Activated naive CD8-positive, alpha-beta T cell treated with anti-CD3 and anti-CD28 coated beads, Interleukin-2, amount 50 U/mL, for 24 hours (primary cell): Measurements from ENCODE around the gene HBA2.
"Not testable (repeated sequence)": the region's sequence is repeated elsewhere in the genome, so short reads cannot be mapped to it uniquely, and the experiment has no call there.

ENCODE experiments used
- ATAC-seq: fragments of 150-1000 bp; cut with Tn5 transposase; one replicate; pipeline ENCODE4 v1.10.0; 2021
- DNase-seq: peaks from one replicate; pipeline ENCODE4 v3.0.0; 2021
- H3K27ac Mint-ChIP-seq: one replicate; pipeline ENCODE4 v1.8.0; 2021; ENCODE audit warnings: mild to moderate bottlenecking, mixed read lengths
- H3K27me3 Mint-ChIP-seq: one replicate; pipeline ENCODE4 v1.8.0; 2021; ENCODE audit warnings: mixed read lengths
- H3K36me3 Mint-ChIP-seq: one replicate; pipeline ENCODE4 v1.8.0; 2021; ENCODE audit warnings: low read depth, mixed read lengths
- H3K4me1 Mint-ChIP-seq: one replicate; pipeline ENCODE4 v1.8.0; 2021; ENCODE audit warnings: mixed read lengths
- H3K4me3 Mint-ChIP-seq: one replicate; pipeline ENCODE4 v1.8.0; 2021; ENCODE audit warnings: mild to moderate bottlenecking, moderate library complexity, mixed read lengths
- H3K9me3 Mint-ChIP-seq: one replicate; pipeline ENCODE4 v1.8.0; 2021; ENCODE audit warnings: mixed read lengths

Gene HBA2

DNA sequence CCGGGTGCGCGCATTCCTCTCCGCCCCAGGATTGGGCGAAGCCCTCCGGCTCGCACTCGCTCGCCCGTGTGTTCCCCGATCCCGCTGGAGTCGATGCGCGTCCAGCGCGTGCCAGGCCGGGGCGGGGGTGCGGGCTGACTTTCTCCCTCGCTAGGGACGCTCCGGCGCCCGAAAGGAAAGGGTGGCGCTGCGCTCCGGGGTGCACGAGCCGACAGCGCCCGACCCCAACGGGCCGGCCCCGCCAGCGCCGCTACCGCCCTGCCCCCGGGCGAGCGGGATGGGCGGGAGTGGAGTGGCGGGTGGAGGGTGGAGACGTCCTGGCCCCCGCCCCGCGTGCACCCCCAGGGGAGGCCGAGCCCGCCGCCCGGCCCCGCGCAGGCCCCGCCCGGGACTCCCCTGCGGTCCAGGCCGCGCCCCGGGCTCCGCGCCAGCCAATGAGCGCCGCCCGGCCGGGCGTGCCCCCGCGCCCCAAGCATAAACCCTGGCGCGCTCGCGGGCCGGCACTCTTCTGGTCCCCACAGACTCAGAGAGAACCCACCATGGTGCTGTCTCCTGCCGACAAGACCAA, at the start of gene HBA2:
HBA2 (plus strand) TSS at position 503 of the 568 bp plus-strand sequence; CDS start at position 540, 37 bp downstream.
- H3K27me3 Mint-ChIP-seq = peaks cover 62% of the 10 kb centered on the region
- DNase-seq, H3K36me3 Mint-ChIP-seq, H3K4me3 Mint-ChIP-seq, H3K27ac Mint-ChIP-seq, H3K9me3 Mint-ChIP-seq: not testable (repeated sequence)
- H3K4me1 Mint-ChIP-seq = peaks cover 13% of the 10 kb centered on the region
- peak; percentile 24 for ATAC-seq

DNA sequence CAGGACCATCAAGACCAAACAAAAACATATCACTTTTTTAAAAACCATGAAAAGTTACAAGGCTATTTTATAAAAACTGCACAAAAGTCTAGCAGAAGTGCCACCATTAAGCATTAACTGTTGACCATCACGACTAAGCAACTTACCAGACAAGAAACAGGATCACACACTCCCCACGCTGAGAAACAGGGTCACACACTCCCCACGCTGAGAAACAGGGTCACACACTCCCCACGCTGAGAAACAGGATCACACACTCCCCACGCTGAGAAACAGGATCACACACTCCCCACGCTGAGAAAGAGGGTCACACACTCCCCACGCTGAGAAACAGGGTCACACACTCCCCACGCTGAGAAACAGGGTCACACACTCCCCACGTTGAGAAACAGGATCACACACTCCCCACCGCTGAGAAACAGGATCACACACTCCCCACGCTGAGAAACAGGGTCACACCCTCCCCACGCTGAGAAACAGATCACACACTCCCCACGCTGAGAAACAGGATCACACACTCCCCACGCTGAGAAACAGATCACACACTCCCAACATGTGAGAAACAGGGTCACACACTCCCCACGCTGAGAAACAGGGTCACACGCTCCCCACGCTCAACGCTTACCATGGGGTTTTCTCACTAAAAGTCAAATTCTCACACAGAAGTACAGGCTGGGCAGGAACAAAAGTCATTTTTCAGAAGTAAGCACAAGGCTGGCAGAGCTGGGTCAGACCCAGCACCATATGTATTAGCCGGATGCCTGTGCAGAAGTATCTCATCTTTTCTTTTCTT, 48.9 kb upstream of the HBA2 start:
- H3K9me3 Mint-ChIP-seq, H3K27ac Mint-ChIP-seq, DNase-seq, ATAC-seq, H3K27me3 Mint-ChIP-seq, H3K4me3 Mint-ChIP-seq, H3K4me1 Mint-ChIP-seq, H3K36me3 Mint-ChIP-seq: not testable (repeated sequence)

DNA sequence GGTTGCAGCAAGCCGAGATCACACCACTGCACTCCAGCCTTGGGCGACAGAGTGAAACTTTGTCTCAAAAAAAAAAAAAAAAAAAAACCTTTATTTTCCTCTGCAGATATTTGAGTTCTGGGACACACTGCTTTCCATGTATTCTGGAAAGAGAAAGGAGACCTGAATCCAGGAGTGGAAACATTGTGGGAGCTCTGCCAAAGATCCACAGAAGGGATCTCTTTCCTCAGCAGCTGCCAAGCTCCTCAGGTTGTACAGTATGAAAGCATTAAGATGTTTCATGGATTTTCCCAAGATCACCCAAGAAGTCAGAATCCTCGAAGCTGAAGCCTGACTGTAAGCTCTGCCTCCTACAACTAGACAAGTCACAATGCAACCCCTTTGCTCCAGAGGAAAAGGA, 47.7 kb upstream of the HBA2 start:
- peaks cover 6% of the 10 kb centered on the region for H3K36me3 Mint-ChIP-seq
- no peak overlapping the region for H3K27ac Mint-ChIP-seq
- H3K9me3 Mint-ChIP-seq = no peaks in the 10 kb centered on the region
- H3K4me1 Mint-ChIP-seq = peaks cover 14% of the 10 kb centered on the region
- no peak for DNase-seq
- H3K27me3 Mint-ChIP-seq = no peaks in the 10 kb centered on the region
- no peak for ATAC-seq
- H3K4me3 Mint-ChIP-seq = no peak overlapping the region

DNA sequence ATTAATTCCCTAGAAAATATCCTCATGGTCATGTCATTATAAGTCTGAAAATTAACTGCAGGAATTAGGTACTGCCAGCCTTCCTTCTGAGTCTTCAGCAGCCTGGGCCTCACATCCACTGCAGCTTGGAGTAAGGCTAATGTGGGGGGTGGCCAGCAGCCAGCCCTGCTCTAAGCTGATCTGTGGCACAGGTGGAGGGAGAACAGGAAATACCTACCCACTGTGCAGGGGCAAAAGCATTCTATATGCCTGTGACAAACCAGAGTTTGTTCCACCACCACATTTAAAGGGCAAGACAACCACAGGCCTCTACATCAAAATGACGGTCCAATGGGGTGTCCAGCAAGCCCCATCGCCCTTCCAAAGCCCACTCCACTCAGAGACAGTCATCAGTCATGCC, 43.6 kb upstream of the HBA2 start:
- Mint-ChIP-seq H3K36me3 (peaks cover 5% of the 10 kb centered on the region), H3K4me1 (peaks cover 19% of the 10 kb centered on the region), H3K27ac (no peak overlapping the region), H3K4me3 (no peak overlapping the region), H3K27me3 (no peaks in the 10 kb centered on the region), H3K9me3 (no peaks in the 10 kb centered on the region)
- DNase-seq = no peak
- peak; percentile 84 for ATAC-seq

DNA sequence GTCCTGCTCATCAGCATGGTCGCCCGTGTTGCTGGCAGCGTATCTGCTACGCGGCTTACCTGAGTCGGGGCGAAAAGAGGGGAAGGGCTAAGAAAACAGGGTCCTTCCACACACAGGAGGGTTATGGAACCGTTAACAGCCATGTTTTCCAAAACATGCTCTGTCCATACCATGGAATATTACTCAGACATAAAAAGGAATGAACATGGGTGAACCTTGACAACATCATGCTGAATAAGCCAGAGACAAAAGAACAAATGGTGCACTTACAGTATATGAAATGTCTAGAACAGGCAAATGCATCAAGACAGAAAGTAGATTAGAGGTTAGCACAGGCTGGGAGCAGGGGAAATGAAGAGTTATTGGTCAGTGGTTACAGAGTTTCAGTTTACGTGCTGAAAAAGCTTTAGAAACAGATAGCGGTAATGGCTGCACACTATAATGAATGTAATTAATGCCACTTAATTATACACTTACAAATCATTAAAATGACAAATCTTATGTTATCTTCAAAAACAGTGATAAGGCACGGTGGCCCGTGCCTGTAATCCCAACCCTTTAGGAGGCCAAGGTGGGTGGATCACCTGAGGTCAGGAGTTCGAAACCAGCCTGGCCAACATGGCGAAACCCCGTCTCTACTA, 42.0 kb upstream of the HBA2 start:
- Mint-ChIP-seq H3K9me3 (no peaks in the 10 kb centered on the region), H3K4me3 (no peak overlapping the region), H3K4me1 (peaks cover 28% of the 10 kb centered on the region), H3K27me3 (no peaks in the 10 kb centered on the region), H3K27ac (no peak overlapping the region), H3K36me3 (peaks cover 5% of the 10 kb centered on the region)
- ATAC-seq (no peak), DNase-seq (no peak)

DNA sequence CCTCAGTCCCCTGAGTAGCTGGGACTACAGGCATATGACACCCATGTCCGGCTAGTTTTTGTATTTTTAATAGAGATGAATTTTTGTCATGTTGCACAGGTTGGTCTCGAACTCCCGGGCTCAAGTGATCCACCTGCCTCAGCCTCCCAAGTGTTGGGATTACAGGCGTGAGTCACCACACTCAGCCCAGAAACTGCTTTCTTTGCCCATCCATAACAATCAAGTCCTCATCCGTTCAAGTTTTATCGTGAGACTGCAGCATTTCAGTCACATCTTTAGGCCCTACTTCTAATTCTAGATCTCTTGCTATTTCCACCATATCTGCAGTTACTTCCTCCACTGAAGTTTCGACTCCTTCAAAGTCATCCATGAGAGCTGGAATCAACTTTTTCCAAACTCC, 40.6 kb upstream of the HBA2 start:
- Mint-ChIP-seq H3K9me3 (no peaks in the 10 kb centered on the region), H3K36me3 (peaks cover 9% of the 10 kb centered on the region), H3K27ac (no peak overlapping the region), H3K27me3 (no peaks in the 10 kb centered on the region), H3K4me3 (no peak overlapping the region), H3K4me1 (peaks cover 35% of the 10 kb centered on the region)
- DNase-seq = no peak
- no peak for ATAC-seq

DNA sequence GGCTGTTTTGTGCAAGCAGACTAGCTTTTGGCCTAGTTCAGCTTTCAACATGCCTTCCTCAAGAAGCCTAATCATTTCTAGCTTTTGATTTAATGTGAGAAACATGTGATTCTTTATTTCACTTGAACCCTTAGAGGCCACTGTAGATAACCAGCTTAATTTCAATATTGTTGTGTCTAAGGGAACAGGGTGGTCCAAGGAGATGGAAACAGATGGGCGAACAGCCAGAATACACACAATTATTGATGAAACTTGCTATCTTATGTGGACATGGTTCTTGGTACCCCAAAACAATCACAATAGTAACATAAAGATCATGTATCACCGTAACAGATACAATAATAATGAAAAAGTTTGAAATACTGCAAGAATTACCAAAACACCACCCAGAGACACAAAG, 39.0 kb upstream of the HBA2 start:
- H3K4me3 Mint-ChIP-seq = no peak overlapping the region
- no peak overlapping the region for H3K27ac Mint-ChIP-seq
- no peaks in the 10 kb centered on the region for H3K27me3 Mint-ChIP-seq
- ATAC-seq (no peak), DNase-seq (no peak)
- H3K4me1 Mint-ChIP-seq = peaks cover 39% of the 10 kb centered on the region
- peaks cover 11% of the 10 kb centered on the region for H3K36me3 Mint-ChIP-seq
- H3K9me3 Mint-ChIP-seq = no peaks in the 10 kb centered on the region

DNA sequence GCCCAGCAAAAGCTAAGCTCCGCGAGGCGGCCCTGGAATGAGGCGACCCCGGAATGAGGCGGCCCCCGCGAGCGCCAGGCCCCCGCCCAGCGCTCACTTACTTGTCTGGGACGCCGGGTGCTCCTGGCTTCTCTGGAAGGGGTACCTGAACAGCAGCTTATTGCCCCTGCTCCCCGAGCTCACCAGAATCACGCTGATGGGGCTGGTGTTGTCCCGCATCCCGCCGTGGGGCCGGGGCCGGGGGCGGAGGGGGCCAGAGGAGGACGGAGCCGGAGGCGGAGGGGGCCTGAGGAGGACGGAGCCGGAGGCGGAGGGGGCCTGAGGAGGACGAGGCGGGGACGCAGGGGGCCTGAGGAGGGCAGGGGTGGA, 34.6 kb upstream of the HBA2 start:
- Mint-ChIP-seq H3K9me3 (no peaks in the 10 kb centered on the region), H3K27ac (peak overlapping the region; percentile 73), H3K4me3 (peak overlapping the region; percentile 86), H3K36me3 (peaks cover 11% of the 10 kb centered on the region), H3K4me1 (peaks cover 24% of the 10 kb centered on the region), H3K27me3 (no peaks in the 10 kb centered on the region)
- ATAC-seq (no peak), DNase-seq (peak; percentile 26)

DNA sequence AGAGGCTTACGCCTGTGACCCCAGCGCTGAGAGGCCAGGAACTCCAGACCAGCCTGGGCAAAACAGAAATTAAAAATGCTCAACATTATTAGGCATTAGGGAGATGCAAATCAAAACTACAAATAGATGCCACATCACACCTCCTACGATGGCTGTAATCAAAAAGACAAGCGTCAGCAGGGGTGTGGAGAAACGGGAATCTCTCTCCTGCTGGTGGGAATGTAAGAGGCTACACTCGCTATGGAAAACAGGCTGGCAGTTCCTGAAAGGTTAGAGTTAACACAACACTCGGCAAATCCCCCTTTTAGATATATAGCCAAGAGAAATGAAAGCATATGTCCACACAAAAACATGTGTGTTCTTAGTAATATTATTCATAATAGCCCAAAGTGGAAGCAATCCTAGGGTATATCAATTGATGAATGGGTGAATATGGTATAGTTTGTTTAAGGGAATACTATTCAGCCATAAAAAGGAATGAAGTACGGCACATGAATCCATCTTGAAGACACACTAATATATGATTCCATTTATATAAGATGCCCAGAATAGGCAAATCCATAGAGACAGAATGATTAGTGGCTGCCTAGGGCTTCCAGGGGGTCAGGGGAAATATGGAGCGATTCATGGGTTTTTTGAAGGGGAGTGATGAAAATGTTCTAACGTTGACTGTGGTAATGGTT, 32.4 kb upstream of the HBA2 start:
- Mint-ChIP-seq H3K27ac (no peak overlapping the region), H3K27me3 (peaks cover 10% of the 10 kb centered on the region)

DNA sequence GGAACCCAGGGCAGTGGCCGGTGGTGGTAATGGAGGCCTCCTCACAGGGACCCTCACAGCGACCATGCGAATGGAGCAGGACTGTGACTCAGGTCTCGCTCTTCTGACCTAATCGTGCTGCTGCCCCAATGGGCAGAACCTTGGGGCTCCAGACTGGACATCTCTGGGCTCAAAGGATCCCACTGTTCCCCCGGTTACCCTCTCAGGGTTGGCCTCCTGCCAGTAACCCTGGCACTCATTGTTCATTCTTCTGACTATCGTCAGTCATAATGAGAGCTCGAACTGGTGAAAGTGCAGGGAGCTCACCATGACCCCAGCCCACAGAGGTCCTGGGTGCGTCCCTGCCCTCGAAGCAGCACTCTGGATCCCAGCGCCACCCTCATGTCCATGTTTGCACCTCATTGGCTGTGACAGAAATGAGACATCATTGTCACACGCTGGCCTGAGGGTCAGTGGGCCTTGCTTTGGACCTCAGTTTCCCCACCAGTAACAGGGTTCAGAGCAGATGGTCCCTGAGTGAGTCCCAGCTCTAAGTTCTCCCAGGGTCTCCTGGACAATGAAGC, 30.2 kb upstream of the HBA2 start:
- no peak for ATAC-seq
- peaks cover 4% of the 10 kb centered on the region for H3K4me1 Mint-ChIP-seq

More for the DNA sequence above, 32.4 kb upstream of the HBA2 start:
- ATAC-seq (no peak), DNase-seq (no peak)
- peak overlapping the region; percentile 50 for H3K4me3 Mint-ChIP-seq
- H3K9me3 Mint-ChIP-seq = no peaks in the 10 kb centered on the region
- H3K4me1 Mint-ChIP-seq = peaks cover 15% of the 10 kb centered on the region
- H3K36me3 Mint-ChIP-seq = peaks cover 5% of the 10 kb centered on the region

DNA sequence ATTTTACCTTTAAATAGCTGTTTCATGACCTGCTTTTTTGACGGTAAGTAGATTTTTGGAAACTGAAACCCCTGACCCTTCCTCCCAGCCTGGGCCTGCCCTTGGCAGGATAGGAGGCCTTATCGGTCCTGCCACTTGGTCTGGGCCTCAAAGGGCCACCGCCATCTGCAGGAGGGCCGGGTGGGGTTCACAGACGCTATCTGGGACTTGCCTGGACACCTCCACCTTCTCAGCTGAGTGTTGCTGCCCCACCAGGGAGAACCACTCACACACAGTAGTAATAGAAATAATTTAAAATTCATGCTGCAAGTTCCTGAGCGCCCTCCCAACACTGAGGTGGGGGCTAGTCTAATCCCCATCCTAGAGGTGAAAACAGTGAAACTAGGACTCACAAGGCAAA, 29.6 kb upstream of the HBA2 start:
- no peaks in the 10 kb centered on the region for H3K36me3 Mint-ChIP-seq
- no peak for ATAC-seq
- peaks cover 10% of the 10 kb centered on the region for H3K27me3 Mint-ChIP-seq
- H3K4me3 Mint-ChIP-seq = no peak overlapping the region
- no peaks in the 10 kb centered on the region for H3K9me3 Mint-ChIP-seq
- no peak overlapping the region for H3K27ac Mint-ChIP-seq
- DNase-seq = no peak
- H3K4me1 Mint-ChIP-seq = peaks cover 4% of the 10 kb centered on the region

More for the DNA sequence above, 30.2 kb upstream of the HBA2 start:
- DNase-seq = no peak
- no peak overlapping the region for H3K27ac Mint-ChIP-seq
- peaks cover 10% of the 10 kb centered on the region for H3K27me3 Mint-ChIP-seq
- H3K9me3 Mint-ChIP-seq = no peaks in the 10 kb centered on the region
- no peak overlapping the region for H3K4me3 Mint-ChIP-seq
- peaks cover 2% of the 10 kb centered on the region for H3K36me3 Mint-ChIP-seq

DNA sequence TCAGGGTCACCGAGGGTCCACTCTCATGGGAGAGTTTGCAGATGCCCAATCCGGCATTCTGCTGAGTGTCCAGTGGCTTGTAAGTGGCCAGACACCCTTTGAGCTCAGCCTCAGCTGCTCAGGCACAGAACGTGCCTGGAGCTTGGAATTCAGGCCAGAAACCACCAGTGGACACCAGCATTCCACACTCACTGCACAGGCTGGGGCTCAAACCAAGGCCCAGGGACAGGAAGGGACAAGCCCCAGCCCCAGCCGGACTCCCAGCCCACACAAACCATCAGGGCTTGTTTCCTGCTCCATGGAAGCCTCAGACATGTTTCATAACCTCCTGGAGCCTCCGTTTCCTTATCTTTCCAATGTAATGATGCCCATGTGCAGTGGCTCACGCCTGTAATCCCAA, 29.2 kb upstream of the HBA2 start:
- Mint-ChIP-seq H3K9me3 (no peaks in the 10 kb centered on the region), H3K4me3 (no peak overlapping the region), H3K27ac (no peak overlapping the region), H3K4me1 (peaks cover 4% of the 10 kb centered on the region), H3K27me3 (peaks cover 13% of the 10 kb centered on the region), H3K36me3 (no peaks in the 10 kb centered on the region)
- ATAC-seq (no peak), DNase-seq (no peak)

DNA sequence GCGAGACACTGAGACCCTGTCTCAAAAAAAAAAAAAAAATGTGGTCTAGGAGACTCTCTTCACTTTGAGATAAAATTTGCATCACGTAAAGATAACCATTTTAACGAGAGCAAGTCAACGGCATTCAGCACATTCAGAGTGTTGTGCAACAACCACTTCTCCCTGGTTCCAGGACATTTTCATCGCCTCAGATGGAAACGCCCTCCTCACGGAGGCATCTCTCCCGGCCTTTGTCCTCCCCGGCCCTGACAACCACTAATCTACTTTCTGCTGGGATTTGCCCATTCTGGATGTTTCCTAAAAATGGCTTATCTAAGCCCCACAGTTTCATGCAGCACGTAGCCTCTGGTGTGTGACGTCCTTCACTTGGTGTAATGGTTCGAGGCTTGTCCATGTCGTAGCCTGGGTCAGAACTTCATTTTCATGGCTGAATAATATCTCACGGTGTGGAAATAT, 27.9 kb upstream of the HBA2 start:
- no peaks in the 10 kb centered on the region for H3K36me3 Mint-ChIP-seq
- no peak overlapping the region for H3K4me3 Mint-ChIP-seq
- ATAC-seq (no peak), DNase-seq (no peak)
- no peaks in the 10 kb centered on the region for H3K9me3 Mint-ChIP-seq
- no peaks in the 10 kb centered on the region for H3K4me1 Mint-ChIP-seq
- H3K27me3 Mint-ChIP-seq = peaks cover 22% of the 10 kb centered on the region
- H3K27ac Mint-ChIP-seq = no peak overlapping the region

DNA sequence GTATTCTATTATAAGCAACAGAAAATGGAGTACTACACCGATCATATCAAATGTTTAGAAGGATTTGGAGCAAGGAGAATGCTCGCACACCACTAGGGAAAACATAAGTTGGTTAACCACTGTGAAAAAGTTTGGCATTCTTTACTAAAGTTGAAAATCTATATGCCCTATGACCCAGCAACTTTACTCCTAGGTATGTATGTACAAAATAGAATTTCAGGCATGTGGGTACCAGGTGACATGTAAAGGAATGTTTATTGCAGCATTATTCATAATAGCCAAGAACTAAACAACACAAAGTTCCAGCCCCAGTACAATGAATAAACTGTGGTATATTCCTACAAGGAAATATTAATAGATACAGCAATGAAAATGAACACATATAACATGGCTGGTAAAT, 26.0 kb upstream of the HBA2 start:
- Mint-ChIP-seq H3K27ac (no peak overlapping the region), H3K9me3 (no peaks in the 10 kb centered on the region), H3K27me3 (peaks cover 30% of the 10 kb centered on the region), H3K36me3 (no peaks in the 10 kb centered on the region), H3K4me3 (no peak overlapping the region), H3K4me1 (no peaks in the 10 kb centered on the region)
- no peak for ATAC-seq
- no peak for DNase-seq
